ENCODE data around the gene CUEDC1.

CUEDC1 gene

GRCh38 chr17:57949649-57950048, 5.6 kb downstream of the CUEDC1 start:
- peak overlapping the region; percentile 20 to 98 for H3K27ac ChIP-seq
- no peak for TF ChIP-seq CTCF (IDR thresholded peaks at IDR 0.05)
- H3K4me3 ChIP-seq: no peak overlapping the region
- intact Hi-C loops (cut with DNase I; ENCODE audit: low total_unique reads): loop anchor here (5.0 kb wide), 2 partner anchors 57 to 77 kb away; no protein-coding TSS in a partner anchor
- H3K36me3 ChIP-seq: no peaks in the 10 kb centered on the region
- H3K27me3 ChIP-seq: no peaks in the 10 kb centered on the region
- peaks cover 8 to 94% (median 68%) of the 10 kb centered on the region in 4 donors for H3K4me1 ChIP-seq
- peak; percentile 65 to 72 for DNase-seq
- no peaks in the 10 kb centered on the region for H3K9me3 ChIP-seq

- no peaks in the 10 kb centered on the region for H3K27me3 ChIP-seq
- no peak overlapping the region for H3K4me3 ChIP-seq
- peaks cover 8 to 96% (median 62%) of the 10 kb centered on the region in 4 donors for H3K4me1 ChIP-seq
- no peak for TF ChIP-seq CTCF (IDR thresholded peaks at IDR 0.05)
- H3K27ac ChIP-seq: peak overlapping the region; percentile 65 to 98
- intact Hi-C loops (cut with DNase I; ENCODE audit: low total_unique reads): loop anchor here (5.0 kb wide), 1 partner anchor 56 kb away; no protein-coding TSS in a partner anchor
- H3K9me3 ChIP-seq: no peaks in the 10 kb centered on the region
- peak in 1 of 2 donors; percentile 65 for DNase-seq
- H3K36me3 ChIP-seq: no peaks in the 10 kb centered on the region
These were observed 6.4 kb downstream of the CUEDC1 start for GRCh38 chr17:57948555-57949420.

GRCh38 chr17:57948169-57948554, 7.0 kb downstream of the CUEDC1 start:
- H3K27ac ChIP-seq: peak overlapping the region; percentile 65 to 98
- H3K4me3 ChIP-seq: no peak overlapping the region
- H3K36me3 ChIP-seq: no peaks in the 10 kb centered on the region
- H3K4me1 ChIP-seq: peaks cover 8 to 96% (median 57%) of the 10 kb centered on the region in 4 donors
- H3K9me3 ChIP-seq: no peaks in the 10 kb centered on the region
- intact Hi-C loops (cut with DNase I; ENCODE audit: low total_unique reads): loop anchor here (5.0 kb wide), 1 partner anchor 56 kb away; no protein-coding TSS in a partner anchor
- no peak for TF ChIP-seq CTCF (IDR thresholded peaks at IDR 0.05)
- no peak for DNase-seq
- no peaks in the 10 kb centered on the region for H3K27me3 ChIP-seq

GRCh38 chr17:57947369-57947768, 7.8 kb downstream of the CUEDC1 start:
- Histone ChIP-seq H3K27me3 (no peaks in the 10 kb centered on the region), H3K4me3 (peak overlapping the region; percentile 42 to 45), H3K27ac (peak overlapping the region; percentile 65 to 98), H3K36me3 (no peaks in the 10 kb centered on the region), H3K4me1 (peaks cover 8 to 96% (median 53%) of the 10 kb centered on the region in 4 donors), H3K9me3 (no peaks in the 10 kb centered on the region)
- intact Hi-C loops (cut with DNase I; ENCODE audit: low total_unique reads): loop anchor here (5.0 kb wide), 1 partner anchor 55 kb away; no protein-coding TSS in a partner anchor
- DNase-seq: no peak
- TF ChIP-seq CTCF (IDR thresholded peaks at IDR 0.05): no peak

GRCh38 chr17:57946798-57947358, 8.3 kb downstream of the CUEDC1 start:
- Histone ChIP-seq H3K27me3 (no peaks in the 10 kb centered on the region), H3K4me1 (peaks cover 8 to 96% (median 56%) of the 10 kb centered on the region in 4 donors), H3K4me3 (peak overlapping the region; percentile 42 to 45), H3K36me3 (no peaks in the 10 kb centered on the region), H3K27ac (peak overlapping the region; percentile 65 to 98), H3K9me3 (no peaks in the 10 kb centered on the region)
- peak in 1 of 2 donors; percentile 74 for DNase-seq
- no peak for TF ChIP-seq CTCF (IDR thresholded peaks at IDR 0.05)
- intact Hi-C loops (cut with DNase I; ENCODE audit: low total_unique reads): loop anchor here (5.0 kb wide), 1 partner anchor 55 kb away; no protein-coding TSS in a partner anchor
